Panc1 (cell line): ENCODE results near the gene BRICD5. TPM values are rescaled to one million over a fixed set of nuclear protein-coding genes. Genes with fewer than 3 reads are reported as not detected.

ENCODE experiments used
- ATAC-seq: fragments of 200-7000 bp; cut with Tn5 transposase; 2 replicates; pipeline ENCODE4 v1.9.1; 2020; ENCODE audit warnings: mild to moderate bottlenecking, moderate library complexity
- BruUV-seq: library from RNA; stranded (reverse); fragments of 400-500 nt; replicated peaks from 2 replicates; lab custom pipeline; 2021; lab: Mats Ljungman, UMichigan
- CTCF ChIA-PET: fragments of 300-600 bp; sonication (Branson Sonifier 250); formaldehyde crosslinking; loops from one replicate; lab custom pipeline; 2022; ENCODE audit warnings: antibody characterized with exemption; lab: Charles Lee
- POLR2A ChIA-PET: fragments of 300-600 bp; sonication (Branson Sonifier 250); formaldehyde crosslinking; loops from one replicate; lab custom pipeline; 2022; ENCODE audit warnings: antibody characterized with exemption; lab: Charles Lee
- DNase-seq: peaks from one replicate; pipeline ENCODE4 v3.0.0-alpha.2; 2010; ENCODE audit warnings: low read depth, low spot score
- H3K27ac ChIP-seq: 2 replicates; pipeline ENCODE4 v1.5.1; 2011; ENCODE audit warnings: mild to moderate bottlenecking, low read length, inconsistent platforms
- H3K27me3 ChIP-seq: fragments of 200-500 bp; sonication (Bioruptor generic); 2 replicates; pipeline ENCODE4 v1.6.0; 2014; ENCODE audit warnings: low read length, inconsistent platforms; ENCODE audit not compliant: control insufficient read depth, insufficient read depth
- H3K36me3 ChIP-seq: fragments of 200-500 bp; sonication (Bioruptor generic); 2 replicates; pipeline ENCODE4 v1.5.1; 2014; ENCODE audit warnings: inconsistent platforms, mild to moderate bottlenecking, low read length, moderate library complexity; ENCODE audit not compliant: control insufficient read depth, insufficient read depth
- H3K4me1 ChIP-seq: 2 replicates; pipeline ENCODE4 v1.5.1; 2011; ENCODE audit warnings: inconsistent platforms, mild to moderate bottlenecking, low read length, moderate library complexity; ENCODE audit not compliant: control insufficient read depth, insufficient read depth
- H3K4me3 ChIP-seq, 2 experiments: 2 replicates each; pipeline ENCODE4 v1.5.1; 2011 to 2012; ENCODE audit warnings: low read depth in 2 of 2, low read length in 2 of 2, mild to moderate bottlenecking in 2 of 2, inconsistent platforms in 1 of 2, moderate library complexity in 1 of 2
- H3K9me3 ChIP-seq: fragments of 200-500 bp; sonication (Bioruptor generic); 2 replicates; pipeline ENCODE4 v1.5.1; 2014; ENCODE audit warnings: low read depth, mild to moderate bottlenecking, inconsistent platforms, low read length, moderate library complexity; ENCODE audit not compliant: control insufficient read depth, insufficient read depth
- POLR2AphosphoS5 ChIP-seq: IDR thresholded peaks from 2 replicates; pipeline ENCODE4 v1.6.1; 2012; ENCODE audit warnings: mild to moderate bottlenecking, low read depth, low read length, moderate library complexity
- REST ChIP-seq, 2 experiments: IDR thresholded peaks; 2 replicates each; pipeline ENCODE4 v1.6.1; 2011 to 2012; ENCODE audit warnings: low read depth in 2 of 2, control low read depth in 1 of 2, low read length in 1 of 2, mild to moderate bottlenecking in 1 of 2, moderate library complexity in 1 of 2; ENCODE audit not compliant: insufficient read depth in 1 of 2
- SIN3A ChIP-seq: IDR thresholded peaks from 2 replicates; pipeline ENCODE4 v1.6.1; 2012; ENCODE audit warnings: low read depth, mild to moderate bottlenecking, low read length, moderate library complexity, borderline replicate concordance; ENCODE audit not compliant: insufficient read depth
- TCF7L2 ChIP-seq: IDR thresholded peaks from 2 replicates; pipeline ENCODE4 v1.6.1; 2011; ENCODE audit warnings: mild to moderate bottlenecking, low read depth, low read length, inconsistent platforms
- in situ Hi-C: cut with HindIII; loops from 2 replicates; pipeline ENCODE4 v1.10.0; 2016; ENCODE audit warnings: low sequenced_read_pairs, low pct_unique_long_range_greater_than_20kb
- intact Hi-C: fragments of 100-400 bp; cut with micrococcal nuclease; formaldehyde crosslinking; loops from one replicate; pipeline ENCODE4 v1.10.0; 2022; ENCODE audit not compliant: unreplicated experiment
- total RNA-seq: library from RNA; stranded (reverse); gene quantifications from one replicate; pipeline ENCODE4 v1.2.1, GENCODE V29; 2021; ENCODE audit not compliant: unreplicated experiment
- TF ChIP-seq, protein P1 (sequence below): fragments of 450-650 bp; IDR thresholded peaks from 2 replicates; pipeline ENCODE4 v1.5.1; 2017; ENCODE audit warnings: mild to moderate bottlenecking

Gene BRICD5
- total RNA-seq, 1 experiment from 2014 or later: 8.7 TPM

- BruUV-seq: no TSS peak
- ATAC-seq: no peak
- intact Hi-C loops: no loop called here
- no peak for DNase-seq
- no peaks in the 10 kb centered on the region for H3K36me3 ChIP-seq
- no peak overlapping the region for H3K4me3 ChIP-seq
- H3K27ac ChIP-seq: no peak overlapping the region
- no peak for TF ChIP-seq SIN3A
- TF ChIP-seq, protein P1, sequence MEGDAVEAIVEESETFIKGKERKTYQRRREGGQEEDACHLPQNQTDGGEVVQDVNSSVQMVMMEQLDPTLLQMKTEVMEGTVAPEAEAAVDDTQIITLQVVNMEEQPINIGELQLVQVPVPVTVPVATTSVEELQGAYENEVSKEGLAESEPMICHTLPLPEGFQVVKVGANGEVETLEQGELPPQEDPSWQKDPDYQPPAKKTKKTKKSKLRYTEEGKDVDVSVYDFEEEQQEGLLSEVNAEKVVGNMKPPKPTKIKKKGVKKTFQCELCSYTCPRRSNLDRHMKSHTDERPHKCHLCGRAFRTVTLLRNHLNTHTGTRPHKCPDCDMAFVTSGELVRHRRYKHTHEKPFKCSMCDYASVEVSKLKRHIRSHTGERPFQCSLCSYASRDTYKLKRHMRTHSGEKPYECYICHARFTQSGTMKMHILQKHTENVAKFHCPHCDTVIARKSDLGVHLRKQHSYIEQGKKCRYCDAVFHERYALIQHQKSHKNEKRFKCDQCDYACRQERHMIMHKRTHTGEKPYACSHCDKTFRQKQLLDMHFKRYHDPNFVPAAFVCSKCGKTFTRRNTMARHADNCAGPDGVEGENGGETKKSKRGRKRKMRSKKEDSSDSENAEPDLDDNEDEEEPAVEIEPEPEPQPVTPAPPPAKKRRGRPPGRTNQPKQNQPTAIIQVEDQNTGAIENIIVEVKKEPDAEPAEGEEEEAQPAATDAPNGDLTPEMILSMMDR: no peak
- no peak for TF ChIP-seq TCF7L2
- TF ChIP-seq POLR2AphosphoS5: no peak
- POLR2A ChIA-PET: no interaction called here
- CTCF ChIA-PET: no interaction called here
- H3K9me3 ChIP-seq: no peaks in the 10 kb centered on the region
- no peaks in the 10 kb centered on the region for H3K27me3 ChIP-seq
- in situ Hi-C loops: no loop called here
- H3K4me1 ChIP-seq: 0 out of 2 replicates have a peak, but pooled peaks cover under 1% of the 10 kb centered on the region
These were observed 25.7 kb downstream of the BRICD5 start for GRCh38 chr16:2184962-2185361.

DNA sequence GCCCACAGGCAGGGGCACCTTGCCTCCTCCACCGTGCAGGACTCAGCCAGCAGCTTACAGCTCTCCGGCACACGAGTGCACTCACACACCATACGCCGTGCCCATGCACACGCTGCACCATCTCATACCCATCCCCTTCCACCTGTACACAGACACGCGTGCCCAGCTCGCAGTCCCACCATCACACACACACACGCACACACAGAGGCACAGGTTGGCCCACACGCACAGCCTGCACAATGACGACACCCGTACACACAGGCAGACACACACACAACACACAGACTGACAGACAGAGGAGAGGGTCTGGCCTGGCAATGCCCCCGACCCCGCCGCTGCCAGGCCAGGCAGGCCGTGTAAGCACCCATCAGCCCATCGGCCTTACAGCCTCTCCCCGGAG lies 26.3 kb downstream of the BRICD5 start:
- TF ChIP-seq, protein P1: no peak
- TF ChIP-seq POLR2AphosphoS5: no peak
- no peak for TF ChIP-seq REST (IDR thresholded peaks at IDR 0.05; ENCODE audit: insufficient read depth in 1 of 2, low read depth in 2 of 2, low read length in 1 of 2)
- TF ChIP-seq TCF7L2: no peak
- no peak for TF ChIP-seq SIN3A
- H3K4me3 ChIP-seq: no peak overlapping the region
- H3K36me3 ChIP-seq: no peaks in the 10 kb centered on the region
- intact Hi-C loops (no loop called here), in situ Hi-C loops (no loop called here)
- DNase-seq: no peak
- no peaks in the 10 kb centered on the region for H3K27me3 ChIP-seq
- H3K4me1 ChIP-seq: no peaks in the 10 kb centered on the region
- no peak overlapping the region for H3K27ac ChIP-seq
- H3K9me3 ChIP-seq: no peaks in the 10 kb centered on the region
- BruUV-seq: no TSS peak
- POLR2A ChIA-PET: no interaction called here
- CTCF ChIA-PET: no interaction called here
- no peak for ATAC-seq
